Measurements from ENCODE around the gene CFAP46. TPM values are rescaled to one million over a fixed set of nuclear protein-coding genes. Genes with fewer than 3 reads are reported as not detected.

CFAP46 gene
- total and polyA plus RNA-seq, 9 of the 15 experiments (the other 6 are each of a cell fraction or from before 2014, with no cell fraction given), result not detected

DNA sequence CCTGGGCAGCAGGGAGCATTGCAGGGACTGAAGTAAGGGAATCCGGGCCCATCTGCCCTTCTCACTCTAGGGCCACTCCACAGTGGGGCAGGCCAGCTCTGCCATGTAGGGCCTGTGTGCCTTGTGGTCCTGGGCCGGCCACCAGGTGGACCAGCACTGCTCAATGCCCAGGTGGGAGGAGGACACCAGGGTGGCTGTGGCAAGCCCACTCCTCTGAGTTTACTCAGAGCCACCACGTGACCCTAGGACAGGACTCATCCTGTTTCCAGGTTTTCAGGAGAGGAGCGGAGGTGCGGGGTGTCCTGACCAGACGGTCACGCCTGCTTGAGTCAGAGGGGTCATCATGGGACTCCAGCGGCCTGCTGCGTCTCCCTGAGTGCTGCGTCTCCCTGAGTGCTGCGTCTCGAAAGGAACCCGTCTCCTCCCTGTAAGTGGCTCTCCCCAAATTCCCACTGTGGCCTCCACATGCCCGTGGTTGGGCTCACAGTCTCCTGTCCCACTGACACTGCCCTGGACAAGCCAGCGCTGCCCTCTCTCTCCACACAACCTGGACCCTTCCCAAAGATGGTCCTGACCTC lies 2.9 kb downstream of the CFAP46 start (continued):
- TF ChIP-seq ZNF174 (CRISPR knock-in tag; IDR thresholded peaks at IDR 0.05) (no peak), RBM17 (IDR thresholded peaks at IDR 0.05; ENCODE audit: borderline replicate concordance, low read depth, low read length) (no peak), POLR2B (IDR thresholded peaks at IDR 0.05; ENCODE audit: low read depth, partially characterized antibody) (no peak), ZNF707 (CRISPR knock-in tag; conservative IDR thresholded peaks at IDR 0.05) (no peak), ZBTB34 (CRISPR knock-in tag; IDR thresholded peaks at IDR 0.05) (no peak), NFYB (IDR thresholded peaks at IDR 0.05; ENCODE audit: extremely low read depth, insufficient read length) (no peak), CREB1 (IDR thresholded peaks at IDR 0.05) (no peak), CREB1 (CRISPR knock-in tag; IDR thresholded peaks at IDR 0.05) (no peak), E2F3 (CRISPR knock-in tag; IDR thresholded peaks at IDR 0.05) (no peak), ZNF133 (CRISPR knock-in tag; IDR thresholded peaks at IDR 0.05) (no peak), RBM25 (IDR thresholded peaks at IDR 0.05; ENCODE audit: low read depth, low read length, severe bottlenecking) (no peak), BRD4 (IDR thresholded peaks at IDR 0.05) (no peak)
- TF ChIP-seq, protein P1, sequence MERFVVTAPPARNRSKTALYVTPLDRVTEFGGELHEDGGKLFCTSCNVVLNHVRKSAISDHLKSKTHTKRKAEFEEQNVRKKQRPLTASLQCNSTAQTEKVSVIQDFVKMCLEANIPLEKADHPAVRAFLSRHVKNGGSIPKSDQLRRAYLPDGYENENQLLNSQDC (CRISPR knock-in tag; IDR thresholded peaks at IDR 0.05), result no peak
